Spleen (tissue), 7 donors: ENCODE results near the gene SLC22A2.

ENCODE experiments used
- POLR2A ChIP-seq, 3 donors: fragments of 450-650 bp; IDR thresholded peaks; one replicate each; pipeline ENCODE4 v1.5.1; 2017; ENCODE audit warnings: antibody characterized with exemption in 3 of 3, mild to moderate bottlenecking in 1 of 3
- TF ChIP-seq, protein P1 (sequence below), 11 experiments: fragments of 200-600 bp in 7 of 11; fragments of 450-650 bp in 4 of 11; sonication (generic) in 4 of 11; IDR thresholded peaks in 8 of 11; conservative IDR thresholded peaks in 3 of 11; 1 replicate in 7 of 11; 2 replicates in 4 of 11; pipeline versions ENCODE4 v1.4.0 to v1.8.0; 2016 to 2021; ENCODE audit warnings: antibody characterized with exemption in 11 of 11, inconsistent platforms in 4 of 11, mild to moderate bottlenecking in 1 of 11
- donor health status: DM: no; HTN: no; CAD: no; lungs with moderate emphysema.
- donor health status: DM: no; HTN: no; CAD: no.
- donor health status: DM: no; HTN: no; CAD: no.

DNA sequence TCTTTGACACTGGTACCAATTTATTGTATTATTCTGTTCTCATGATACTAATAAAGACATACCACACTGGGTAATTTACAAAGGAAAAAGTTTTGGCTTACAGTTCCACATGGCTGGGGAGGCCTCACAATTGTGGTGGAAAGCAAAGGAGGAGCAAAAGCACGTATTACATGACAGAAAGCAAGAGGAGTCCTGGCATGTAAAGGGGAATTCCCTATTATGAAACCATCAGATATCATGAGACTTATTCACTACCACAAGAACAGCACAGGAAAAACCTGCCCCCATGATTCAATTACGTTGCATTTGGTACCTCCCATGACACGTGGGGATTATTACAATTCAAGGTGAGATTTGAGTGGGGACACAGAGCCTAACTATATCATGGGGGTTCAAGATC lies 43.4 kb downstream of the SLC22A2 start:
- TF ChIP-seq, protein P1, sequence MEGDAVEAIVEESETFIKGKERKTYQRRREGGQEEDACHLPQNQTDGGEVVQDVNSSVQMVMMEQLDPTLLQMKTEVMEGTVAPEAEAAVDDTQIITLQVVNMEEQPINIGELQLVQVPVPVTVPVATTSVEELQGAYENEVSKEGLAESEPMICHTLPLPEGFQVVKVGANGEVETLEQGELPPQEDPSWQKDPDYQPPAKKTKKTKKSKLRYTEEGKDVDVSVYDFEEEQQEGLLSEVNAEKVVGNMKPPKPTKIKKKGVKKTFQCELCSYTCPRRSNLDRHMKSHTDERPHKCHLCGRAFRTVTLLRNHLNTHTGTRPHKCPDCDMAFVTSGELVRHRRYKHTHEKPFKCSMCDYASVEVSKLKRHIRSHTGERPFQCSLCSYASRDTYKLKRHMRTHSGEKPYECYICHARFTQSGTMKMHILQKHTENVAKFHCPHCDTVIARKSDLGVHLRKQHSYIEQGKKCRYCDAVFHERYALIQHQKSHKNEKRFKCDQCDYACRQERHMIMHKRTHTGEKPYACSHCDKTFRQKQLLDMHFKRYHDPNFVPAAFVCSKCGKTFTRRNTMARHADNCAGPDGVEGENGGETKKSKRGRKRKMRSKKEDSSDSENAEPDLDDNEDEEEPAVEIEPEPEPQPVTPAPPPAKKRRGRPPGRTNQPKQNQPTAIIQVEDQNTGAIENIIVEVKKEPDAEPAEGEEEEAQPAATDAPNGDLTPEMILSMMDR (IDR thresholded peaks at IDR 0.05 in 8 of 11, conservative IDR thresholded peaks at IDR 0.05 in 3 of 11): no peak
- no peak for TF ChIP-seq POLR2A (IDR thresholded peaks at IDR 0.05)
